Measurements from ENCODE around the gene ITPA. TPM values are rescaled to one million over a fixed set of nuclear protein-coding genes. Genes with fewer than 3 reads are reported as not detected.

Gene ITPA
- total RNA-seq, 1 donor from 2014 or later = 62.3 TPM

DNA sequence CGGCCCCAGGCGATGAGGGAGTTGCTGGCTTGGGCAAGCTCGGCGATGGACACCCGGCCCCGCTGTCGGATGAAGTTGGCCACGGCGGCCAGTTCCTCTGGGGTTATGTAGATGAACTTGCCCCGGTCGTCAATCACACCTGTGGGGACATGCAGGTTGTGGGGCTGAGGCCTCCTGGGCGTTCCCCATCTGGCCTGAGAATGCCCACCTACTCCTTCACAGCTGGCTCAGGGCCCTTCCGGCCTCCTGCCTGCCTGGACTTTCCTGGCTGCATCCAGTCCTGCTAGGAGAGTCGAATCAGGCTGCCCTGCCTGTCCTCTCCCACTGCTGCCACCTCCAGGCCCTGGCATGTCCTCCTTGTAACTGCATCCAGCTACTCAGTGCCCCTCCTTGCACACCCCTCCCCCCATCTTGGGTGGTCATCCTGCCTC lies 18.6 kb upstream of the ITPA start:
- H3K27me3 Mint-ChIP-seq = no peaks in the 10 kb centered on the region
- no peaks in the 10 kb centered on the region for H3K9me3 Mint-ChIP-seq (ENCODE audit: low read depth)
- H3K36me3 Mint-ChIP-seq (ENCODE audit: insufficient read depth) = peaks cover 19% of the 10 kb centered on the region
- TF ChIP-seq, protein P1, sequence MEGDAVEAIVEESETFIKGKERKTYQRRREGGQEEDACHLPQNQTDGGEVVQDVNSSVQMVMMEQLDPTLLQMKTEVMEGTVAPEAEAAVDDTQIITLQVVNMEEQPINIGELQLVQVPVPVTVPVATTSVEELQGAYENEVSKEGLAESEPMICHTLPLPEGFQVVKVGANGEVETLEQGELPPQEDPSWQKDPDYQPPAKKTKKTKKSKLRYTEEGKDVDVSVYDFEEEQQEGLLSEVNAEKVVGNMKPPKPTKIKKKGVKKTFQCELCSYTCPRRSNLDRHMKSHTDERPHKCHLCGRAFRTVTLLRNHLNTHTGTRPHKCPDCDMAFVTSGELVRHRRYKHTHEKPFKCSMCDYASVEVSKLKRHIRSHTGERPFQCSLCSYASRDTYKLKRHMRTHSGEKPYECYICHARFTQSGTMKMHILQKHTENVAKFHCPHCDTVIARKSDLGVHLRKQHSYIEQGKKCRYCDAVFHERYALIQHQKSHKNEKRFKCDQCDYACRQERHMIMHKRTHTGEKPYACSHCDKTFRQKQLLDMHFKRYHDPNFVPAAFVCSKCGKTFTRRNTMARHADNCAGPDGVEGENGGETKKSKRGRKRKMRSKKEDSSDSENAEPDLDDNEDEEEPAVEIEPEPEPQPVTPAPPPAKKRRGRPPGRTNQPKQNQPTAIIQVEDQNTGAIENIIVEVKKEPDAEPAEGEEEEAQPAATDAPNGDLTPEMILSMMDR (IDR thresholded peaks at IDR 0.05; ENCODE audit: unreplicated experiment) = no peak
- no peak overlapping the region for H3K27ac Mint-ChIP-seq
- H3K4me3 Mint-ChIP-seq (ENCODE audit: low read depth) = no peak overlapping the region
- H3K4me1 Mint-ChIP-seq (ENCODE audit: low read depth) = no peaks in the 10 kb centered on the region
- DNase-seq (ENCODE audit: low spot score, unreplicated experiment) = no peak

DNA sequence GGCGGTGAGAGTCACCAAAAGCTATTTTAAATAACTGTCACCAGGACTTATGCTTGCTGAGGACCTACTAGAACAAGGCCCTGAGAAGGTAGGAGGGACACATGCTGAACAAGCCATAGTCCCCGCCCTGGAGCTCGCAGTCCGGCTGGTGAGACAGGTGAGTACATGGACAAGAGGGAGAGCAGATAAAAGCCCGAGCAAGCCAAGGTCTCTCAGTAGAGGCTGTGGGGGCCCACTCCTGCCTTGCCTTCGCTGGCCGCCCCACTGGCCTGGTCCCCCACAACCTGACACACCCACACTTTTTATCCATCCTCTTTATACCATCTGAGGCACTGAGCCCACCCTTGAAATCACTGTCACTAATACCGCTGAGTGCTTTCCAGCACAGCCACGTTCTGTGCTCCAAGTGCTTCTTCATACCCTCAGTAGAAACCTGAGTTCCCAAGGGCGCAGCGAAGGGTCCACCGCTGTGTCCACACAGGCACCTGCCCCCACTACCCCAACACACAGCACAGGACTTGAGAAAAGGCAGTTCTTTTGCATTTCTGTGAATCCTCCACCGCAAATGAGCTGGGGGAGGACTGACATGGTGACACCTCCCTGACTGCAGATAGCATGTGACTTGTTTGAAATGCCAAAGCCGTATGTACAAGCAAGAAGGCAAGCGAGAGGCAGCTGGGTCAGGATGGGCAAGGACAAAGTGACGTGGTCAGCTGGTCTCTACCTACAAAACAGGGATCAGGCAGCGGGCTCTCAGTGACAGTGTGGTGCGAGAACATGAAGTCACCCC lies 16.9 kb upstream of the ITPA start:
- TF ChIP-seq, protein P1 (IDR thresholded peaks at IDR 0.05; ENCODE audit: unreplicated experiment) = no peak
- Mint-ChIP-seq H3K27ac (no peak overlapping the region), H3K36me3 (ENCODE audit: insufficient read depth) (peaks cover 25% of the 10 kb centered on the region), H3K4me3 (ENCODE audit: low read depth) (no peak overlapping the region), H3K4me1 (ENCODE audit: low read depth) (no peaks in the 10 kb centered on the region), H3K27me3 (no peaks in the 10 kb centered on the region), H3K9me3 (ENCODE audit: low read depth) (no peaks in the 10 kb centered on the region)
- no peak for DNase-seq (ENCODE audit: low spot score, unreplicated experiment)

DNA sequence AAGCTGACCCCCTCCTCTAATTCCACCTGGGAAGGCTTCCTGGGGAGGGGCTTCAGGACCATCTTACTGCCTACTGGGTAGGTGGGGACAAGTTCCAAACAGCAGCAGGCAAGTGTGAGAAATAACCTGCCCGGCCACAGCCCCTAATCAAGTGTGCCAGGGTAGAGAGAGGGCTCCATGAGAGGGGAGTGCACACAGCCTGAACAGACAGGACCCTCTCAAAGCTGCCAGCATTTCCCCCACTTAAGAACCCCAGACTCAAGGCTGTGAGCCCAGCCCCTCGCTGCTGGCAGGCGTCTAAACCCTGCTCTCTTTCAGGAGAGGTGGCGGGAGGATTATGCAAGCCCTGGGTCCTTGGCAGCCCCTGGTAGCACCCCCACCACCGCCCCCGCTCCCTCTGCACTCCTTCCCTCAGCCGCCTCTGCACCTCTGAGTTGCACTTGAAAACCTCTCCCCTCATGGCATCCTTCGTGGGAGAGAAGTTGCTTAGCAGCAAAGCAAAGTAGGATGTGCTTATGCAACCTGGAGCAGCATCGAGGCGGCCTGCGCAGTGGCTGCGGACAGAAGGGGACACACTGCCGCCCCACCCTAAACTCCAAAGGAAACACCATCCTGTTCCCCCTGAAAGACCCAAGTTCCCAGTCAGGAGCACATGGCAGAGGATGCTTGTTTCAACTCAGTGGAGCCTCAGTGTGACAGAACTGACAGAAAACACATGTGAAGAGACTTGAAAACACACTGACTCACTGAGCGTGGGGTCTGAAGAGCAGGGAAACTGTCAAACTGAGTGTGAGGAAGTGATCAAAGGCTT lies 15.3 kb upstream of the ITPA start:
- Mint-ChIP-seq H3K27ac (no peak overlapping the region), H3K9me3 (ENCODE audit: low read depth) (no peaks in the 10 kb centered on the region), H3K36me3 (ENCODE audit: insufficient read depth) (peaks cover 29% of the 10 kb centered on the region), H3K4me3 (ENCODE audit: low read depth) (no peak overlapping the region), H3K27me3 (no peaks in the 10 kb centered on the region), H3K4me1 (ENCODE audit: low read depth) (no peaks in the 10 kb centered on the region)
- TF ChIP-seq, protein P1 (IDR thresholded peaks at IDR 0.05; ENCODE audit: unreplicated experiment) = no peak
- no peak for DNase-seq (ENCODE audit: low spot score, unreplicated experiment)

DNA sequence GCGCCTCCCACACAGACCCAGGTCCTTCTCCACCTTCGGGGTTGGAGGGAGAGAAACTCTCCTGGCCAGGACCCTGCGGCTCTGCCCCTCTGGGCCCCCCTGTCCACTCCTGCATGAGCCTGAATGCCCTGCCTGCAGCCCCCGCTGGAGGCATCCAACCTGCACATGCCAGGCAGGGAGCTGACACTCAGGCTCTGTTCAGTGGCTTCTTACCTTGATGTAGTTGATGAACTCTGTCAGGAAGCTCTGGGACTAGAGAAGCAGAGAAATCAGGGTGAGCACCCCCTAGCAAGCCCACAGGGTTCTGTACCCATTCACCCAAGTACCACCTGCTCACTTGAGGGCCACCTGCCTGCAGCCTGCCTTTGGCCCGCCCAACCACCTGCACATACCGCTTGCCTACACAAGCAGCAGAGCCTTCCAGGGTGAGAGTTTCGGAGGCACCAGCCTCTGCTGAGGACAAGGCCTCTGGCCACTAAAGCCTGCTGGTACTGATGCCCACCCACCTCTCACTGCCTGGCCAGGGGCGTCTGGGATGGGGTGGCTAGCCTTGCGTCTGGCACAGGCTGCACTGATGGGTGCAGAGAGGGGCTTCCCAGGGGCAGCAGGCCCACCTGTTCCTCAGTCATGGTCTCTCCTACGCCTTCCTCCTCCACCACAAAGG lies 14.5 kb upstream of the ITPA start:
- Mint-ChIP-seq H3K9me3 (ENCODE audit: low read depth) (no peaks in the 10 kb centered on the region), H3K36me3 (ENCODE audit: insufficient read depth) (peaks cover 33% of the 10 kb centered on the region), H3K4me3 (ENCODE audit: low read depth) (no peak overlapping the region), H3K27me3 (no peaks in the 10 kb centered on the region), H3K4me1 (ENCODE audit: low read depth) (no peaks in the 10 kb centered on the region), H3K27ac (no peak overlapping the region)
- TF ChIP-seq, protein P1 (IDR thresholded peaks at IDR 0.05; ENCODE audit: unreplicated experiment) = no peak
- no peak for DNase-seq (ENCODE audit: low spot score, unreplicated experiment)

DNA sequence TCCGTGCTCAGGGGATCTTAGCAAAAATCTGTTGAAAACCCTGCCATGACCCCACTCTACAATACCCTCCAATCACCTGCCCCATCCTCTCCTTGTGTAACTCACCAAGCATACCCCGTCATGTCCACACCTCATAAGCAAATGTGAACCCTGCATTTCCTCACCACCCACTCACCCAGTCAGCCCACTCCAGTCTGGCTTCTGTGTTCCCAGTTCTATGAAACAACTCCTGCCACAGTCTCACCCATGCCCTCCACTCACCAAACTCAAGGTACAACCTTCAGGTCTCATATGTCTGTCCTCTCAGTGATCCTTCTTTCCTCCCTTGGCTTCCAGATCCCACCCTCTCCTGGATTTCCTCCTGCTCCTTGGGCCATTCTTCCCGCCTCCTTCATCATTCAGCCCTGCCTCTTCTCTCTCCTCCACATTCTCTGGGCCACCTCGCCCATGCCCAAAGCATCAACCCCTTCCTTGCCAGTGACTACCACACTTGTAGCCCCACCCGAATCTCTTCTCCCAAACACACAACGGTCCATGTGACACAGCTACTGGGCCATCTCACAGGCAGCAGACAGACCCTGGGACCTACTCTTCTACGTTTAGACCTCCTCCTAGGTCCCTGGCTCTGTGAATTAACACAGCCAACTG lies 13.6 kb upstream of the ITPA start:
- no peak overlapping the region for H3K27ac Mint-ChIP-seq
- no peaks in the 10 kb centered on the region for H3K27me3 Mint-ChIP-seq
- DNase-seq (ENCODE audit: low spot score, unreplicated experiment) = no peak
- H3K4me1 Mint-ChIP-seq (ENCODE audit: low read depth) = no peaks in the 10 kb centered on the region
- no peak overlapping the region for H3K4me3 Mint-ChIP-seq (ENCODE audit: low read depth)
- TF ChIP-seq, protein P1 (IDR thresholded peaks at IDR 0.05; ENCODE audit: unreplicated experiment) = no peak
- peaks cover 34% of the 10 kb centered on the region for H3K36me3 Mint-ChIP-seq (ENCODE audit: insufficient read depth)
- H3K9me3 Mint-ChIP-seq (ENCODE audit: low read depth) = no peaks in the 10 kb centered on the region

All from progenitor cell of endocrine pancreas (in vitro differentiated cells).